Fibroblast of skin of left quadriceps (primary cell): Measurements from ENCODE around the gene ZNF746.

Experiments
- DNase-seq, 2 experiments: peaks; one replicate each; pipeline ENCODE4 v3.0.0-alpha.2; 2013; ENCODE audit warnings: low read depth in 2 of 2

Gene ZNF746

DNA sequence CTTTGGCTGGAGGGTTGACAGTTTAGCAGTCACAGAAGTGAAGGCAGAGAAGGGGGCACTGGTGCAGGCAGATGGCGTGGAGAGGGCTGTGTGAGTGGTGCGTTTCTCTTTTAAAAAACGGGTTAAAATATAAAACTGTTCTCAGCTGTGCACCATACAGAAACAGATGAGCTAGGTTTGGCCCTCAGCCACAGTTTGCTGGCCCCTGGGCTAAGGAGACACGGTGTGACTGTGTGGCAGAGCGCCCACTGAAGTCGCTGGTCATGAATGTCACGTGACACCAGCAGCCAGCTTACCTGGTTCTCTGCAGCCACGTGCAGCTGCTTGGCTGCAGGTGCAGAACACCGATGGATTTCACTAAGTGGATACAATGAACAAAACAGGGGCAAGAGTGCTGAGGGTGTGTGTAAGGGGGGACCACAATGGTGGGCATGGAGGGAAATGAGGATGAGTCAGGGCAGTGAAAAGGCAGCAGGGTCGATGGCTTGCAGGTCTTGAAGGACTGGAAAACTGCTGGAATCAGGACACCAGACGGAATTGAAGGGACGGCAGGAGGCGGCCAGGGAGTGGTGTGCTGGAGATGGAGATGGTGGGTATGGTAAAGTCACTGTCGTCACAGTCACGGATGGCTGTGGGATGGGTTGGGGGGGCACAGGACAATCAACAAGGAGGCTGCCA lies 7.4 kb downstream of the ZNF746 start:
- no peak for DNase-seq

DNA sequence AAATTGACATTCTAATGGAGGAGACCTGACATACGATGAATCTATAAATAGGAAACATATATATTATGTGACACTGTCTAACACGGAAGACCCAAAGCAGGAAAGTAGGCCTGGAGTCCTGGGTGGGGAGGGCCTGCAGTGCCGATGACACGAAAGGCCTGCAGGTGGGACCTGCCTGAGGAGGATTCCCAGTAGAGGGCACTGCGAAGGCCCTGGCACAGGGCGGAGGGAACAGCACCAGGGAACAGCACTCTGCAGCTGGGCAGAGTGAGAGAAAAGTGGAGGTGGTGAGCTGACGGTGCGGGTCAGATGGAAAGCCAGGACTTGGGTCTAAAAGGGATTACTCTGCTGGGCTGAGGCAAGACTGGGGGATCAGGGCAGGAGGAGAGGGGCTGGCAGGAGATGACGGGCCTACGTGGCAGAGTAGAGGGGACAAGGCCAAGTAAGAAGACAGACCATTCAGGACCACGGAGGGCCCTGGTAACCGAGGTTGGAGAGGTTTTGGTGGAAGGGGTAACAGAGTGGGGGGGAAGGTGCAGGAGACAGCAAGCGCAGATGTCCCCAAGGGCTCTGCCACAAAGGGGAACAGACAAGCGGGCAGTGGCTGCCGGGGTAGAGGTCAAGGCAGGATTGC lies 8.1 kb downstream of the ZNF746 start:
- no peak for DNase-seq

DNA sequence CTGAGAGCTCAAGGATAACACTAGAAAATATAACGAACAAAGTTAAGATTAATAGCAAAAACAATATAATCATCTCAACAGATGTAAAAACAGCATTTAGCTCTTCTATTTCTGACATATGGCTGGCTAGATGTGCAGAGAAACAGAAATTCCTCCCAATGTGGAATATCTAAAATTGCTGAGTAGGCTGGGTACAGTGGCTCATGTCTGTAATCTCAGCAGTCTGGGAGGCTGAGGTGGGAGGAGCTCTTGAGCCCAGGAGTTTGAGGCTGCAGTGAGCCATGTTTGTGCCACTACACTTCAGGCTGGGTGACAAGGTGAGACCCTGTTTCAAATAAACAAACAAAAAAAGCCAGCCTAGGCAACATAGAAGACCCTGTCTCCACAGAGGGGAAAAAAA lies 18.0 kb downstream of the ZNF746 start:
- no peak for DNase-seq

DNA sequence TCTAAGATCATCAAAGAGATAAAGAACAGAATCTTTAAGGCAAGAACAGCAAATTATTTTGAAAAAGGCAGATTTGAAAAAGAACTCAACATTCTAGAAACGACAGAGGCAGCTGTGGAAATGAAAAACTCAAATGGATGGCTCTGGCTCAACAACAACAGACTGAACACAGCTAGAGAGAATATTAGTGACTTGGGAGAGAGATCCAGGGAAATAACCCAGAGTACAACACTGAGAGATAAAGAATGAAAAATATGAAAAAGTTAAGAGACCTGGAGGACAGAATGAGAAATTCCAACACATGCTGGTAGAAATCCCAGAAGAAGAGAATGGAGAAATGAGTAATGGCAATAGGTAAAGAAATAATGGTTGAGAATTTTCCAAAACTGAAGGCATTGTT lies 18.9 kb downstream of the ZNF746 start:
- DNase-seq = no peak

DNA sequence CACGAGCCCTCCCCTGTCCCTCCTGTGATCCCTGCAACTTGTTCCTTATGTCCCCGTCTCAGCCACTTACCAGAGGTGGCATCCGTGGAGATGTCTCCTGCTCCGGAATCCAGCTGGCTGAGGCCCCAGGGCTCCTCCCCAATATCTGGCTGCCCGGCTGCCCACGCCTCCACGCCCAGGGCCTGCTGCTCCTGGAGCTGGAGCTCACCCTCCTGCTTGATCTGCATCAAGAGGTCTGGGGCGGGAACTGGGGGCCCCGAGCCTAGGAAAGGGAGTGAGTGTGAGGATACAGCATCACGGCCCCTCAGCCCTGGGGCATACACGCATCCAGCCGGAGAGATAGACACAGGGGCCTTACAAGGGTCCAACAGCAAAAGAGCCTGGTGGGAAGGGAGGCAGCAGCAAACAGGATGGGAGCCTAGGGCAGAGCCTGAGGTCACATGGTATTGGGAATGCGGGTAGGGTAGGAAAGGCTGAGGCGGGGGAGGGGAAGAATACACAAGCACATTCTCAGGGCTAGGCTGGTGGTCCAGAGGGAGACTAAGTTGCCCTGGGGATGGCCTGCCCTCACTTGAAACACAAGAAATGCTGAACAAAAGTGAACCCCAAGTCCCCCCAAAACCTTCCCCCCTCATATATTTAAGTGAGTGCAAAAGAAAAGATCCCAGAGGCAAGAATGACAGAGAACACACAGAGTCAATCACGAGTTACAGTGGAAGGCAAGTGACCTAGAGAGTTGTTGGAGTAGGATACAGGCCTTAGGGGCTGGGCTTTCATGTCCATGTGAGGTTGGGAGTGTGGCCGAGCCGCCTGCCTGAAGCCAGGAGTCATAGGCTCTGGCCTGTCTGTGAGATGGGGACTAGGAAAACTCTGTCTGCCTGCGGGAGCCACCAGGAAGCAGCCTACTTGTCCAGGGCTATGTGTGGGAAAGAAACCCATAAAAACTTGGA lies 19.8 kb downstream of the ZNF746 start:
- DNase-seq = no peak

DNA sequence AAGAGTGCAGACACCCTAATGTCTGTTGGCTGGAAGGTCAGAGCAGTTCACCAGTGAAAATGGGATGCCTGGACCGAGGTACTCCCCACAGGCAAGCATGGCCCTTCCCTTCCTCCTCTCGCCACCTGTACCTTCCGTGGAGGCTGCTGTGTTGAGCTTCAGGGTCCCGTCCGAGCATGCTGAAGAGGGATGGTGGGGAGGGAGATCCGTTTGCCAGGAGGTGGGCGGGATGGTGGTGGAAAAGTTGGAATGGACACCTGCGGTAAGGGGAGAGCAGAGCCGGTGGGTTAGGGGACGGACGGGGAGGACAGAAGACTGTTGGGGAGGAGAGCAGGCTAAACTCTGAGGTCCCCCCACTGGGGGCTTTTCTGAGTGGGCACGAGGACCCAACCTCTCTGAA lies 20.8 kb downstream of the ZNF746 start:
- DNase-seq = no peak

DNA sequence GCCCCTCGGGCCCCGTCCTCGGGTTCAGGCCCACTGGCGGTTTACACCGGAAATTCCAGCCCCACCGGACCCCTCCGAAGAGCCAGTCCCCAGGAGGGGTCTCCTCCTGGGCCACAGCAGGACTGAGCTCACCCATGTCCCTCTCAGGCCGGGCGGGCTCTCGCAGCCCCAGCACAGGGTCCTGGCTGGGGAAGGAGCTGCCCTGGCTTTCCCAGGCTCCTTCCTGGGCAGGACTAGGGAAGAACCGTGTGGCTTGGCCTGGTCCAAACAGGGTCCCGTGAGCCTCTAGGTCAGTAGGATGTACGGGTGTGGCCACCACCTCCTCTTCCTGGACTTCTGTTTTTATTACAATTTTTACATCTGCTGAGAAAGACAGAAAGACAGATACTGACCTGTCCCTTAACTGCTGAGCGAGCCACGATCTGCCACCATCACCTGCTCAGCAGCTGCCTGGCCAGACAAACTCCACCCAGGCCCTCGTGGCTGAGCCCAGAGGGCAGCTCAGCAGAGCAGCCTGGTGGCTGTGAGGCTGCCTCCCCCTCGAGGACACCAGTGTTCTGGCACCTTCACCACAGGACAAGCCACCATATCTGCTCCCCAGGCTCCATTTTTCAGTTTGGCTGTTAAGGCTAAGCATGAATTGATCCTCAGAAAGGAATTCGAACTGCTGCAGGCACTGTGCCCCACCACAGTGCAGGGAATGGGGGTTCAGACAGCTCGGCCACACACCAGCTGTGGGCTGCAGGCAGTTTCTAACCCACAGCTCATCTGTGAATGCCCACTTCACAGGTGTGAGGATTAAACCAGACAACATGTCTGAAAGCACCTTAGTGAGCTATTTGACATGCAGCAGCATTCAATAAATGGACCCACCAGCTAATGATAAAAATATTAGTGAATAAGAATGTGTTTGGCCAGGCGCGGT lies 22.2 kb downstream of the ZNF746 start:
- no peak for DNase-seq

DNA sequence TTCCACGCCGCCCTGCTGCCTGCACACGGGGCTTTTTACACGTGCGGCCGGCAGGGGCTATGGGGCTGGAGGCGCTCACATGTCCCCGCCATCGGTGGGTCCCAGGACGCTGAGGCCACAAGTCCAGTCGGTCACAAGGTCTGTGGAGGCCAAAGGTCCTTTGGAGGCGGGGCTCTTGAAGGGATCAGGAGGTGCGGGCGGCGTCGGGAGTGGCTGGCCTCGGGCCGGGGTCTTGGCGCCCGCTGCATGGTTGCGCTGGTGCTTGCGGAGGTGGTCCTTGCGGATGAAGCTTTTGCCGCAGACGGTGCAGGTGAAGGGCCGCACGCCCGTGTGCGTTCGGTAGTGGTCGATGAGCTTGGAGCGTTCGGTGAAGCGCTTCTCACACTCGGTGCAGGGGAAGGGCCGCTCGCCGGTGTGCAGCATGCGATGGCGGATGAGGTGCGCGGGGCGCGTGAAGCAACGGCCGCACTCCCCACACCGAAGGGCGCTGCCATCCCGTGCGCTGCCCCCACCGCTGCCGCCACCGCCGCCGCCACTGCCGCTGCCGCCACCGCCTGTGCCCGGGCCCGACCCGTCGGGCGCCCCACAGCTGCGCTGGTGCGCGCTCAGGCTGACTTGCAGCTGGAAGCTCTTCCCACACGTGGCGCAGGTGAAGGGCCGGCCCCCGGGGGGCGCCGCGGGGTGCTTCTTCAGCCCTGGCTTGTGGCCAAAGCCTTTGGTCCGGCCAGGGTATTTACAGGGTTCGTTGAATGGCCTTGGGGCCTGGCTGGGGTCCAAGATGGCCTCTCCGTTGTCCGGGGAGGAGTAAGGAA lies 23.1 kb downstream of the ZNF746 start:
- no peak for DNase-seq

DNA sequence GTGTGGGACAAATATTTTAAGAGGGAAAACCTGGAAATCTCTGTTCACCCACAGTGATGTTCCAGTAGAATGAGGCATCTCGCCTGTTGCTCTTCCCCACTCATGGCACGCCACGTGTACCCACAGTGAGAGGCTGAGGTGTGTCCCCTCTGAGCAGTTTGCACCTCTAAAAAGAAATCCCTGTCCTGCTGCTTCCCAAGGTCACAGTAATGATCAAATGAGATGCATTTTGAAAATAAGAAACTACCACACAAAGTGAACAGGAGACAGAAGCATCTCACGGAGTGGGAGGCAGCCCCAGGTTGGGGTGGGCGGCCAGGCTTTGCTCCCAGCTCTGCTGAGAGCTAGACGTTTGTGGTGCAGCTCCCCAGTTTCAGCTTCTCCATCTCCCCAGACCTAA lies 24.4 kb downstream of the ZNF746 start:
- no peak for DNase-seq

DNA sequence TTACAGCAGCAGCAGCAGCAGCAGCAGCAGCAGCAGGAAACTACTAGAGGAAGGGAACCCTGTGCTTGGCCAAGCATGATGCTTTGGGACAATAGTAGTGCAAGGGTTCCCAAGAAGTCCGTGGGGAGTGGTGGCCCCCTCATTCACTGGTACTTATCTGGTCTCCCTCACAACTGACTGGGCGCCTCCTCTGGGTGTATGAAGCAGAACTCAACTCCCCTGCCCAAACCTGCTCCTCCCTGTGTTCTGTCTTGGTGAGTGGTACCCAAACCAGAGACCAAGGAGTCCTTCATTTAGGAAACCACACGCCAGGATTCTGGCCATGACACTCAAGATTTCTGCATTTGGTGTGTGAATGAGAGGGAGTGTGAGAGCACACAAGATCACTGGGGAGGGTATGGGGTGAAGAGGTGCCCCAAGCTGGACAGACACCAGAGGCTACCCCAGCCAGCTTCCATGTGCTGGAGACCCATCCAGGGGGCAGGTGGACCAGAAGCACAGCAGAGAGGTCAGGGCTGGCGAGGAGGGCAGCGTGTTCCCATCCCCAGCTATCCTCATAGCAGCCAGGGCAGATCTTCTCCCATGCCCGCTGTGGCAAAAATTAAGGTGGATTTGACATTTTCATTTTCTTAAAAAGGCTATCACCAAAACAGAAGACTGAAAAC lies 26.2 kb downstream of the ZNF746 start:
- DNase-seq = no peak

DNA sequence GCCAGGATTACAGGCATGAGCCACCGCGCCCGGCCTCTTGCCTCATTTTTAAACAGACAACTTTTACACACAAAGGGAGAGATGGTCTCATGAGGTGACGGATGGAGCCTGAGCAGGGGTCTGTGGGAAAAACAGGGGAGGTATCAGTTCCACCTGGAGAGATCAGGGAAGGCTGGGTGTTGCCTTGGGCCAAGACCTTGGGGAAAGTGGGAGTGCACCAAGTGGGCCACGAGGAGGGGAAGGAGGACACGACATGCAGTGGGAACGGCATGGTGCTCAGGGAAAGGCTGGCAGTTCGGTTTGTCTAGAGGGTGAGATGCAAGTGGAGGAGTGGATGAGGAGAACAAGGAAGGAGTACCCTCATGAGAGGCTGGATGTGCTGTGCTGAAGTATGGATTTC lies 27.8 kb downstream of the ZNF746 start:
- no peak for DNase-seq

DNA sequence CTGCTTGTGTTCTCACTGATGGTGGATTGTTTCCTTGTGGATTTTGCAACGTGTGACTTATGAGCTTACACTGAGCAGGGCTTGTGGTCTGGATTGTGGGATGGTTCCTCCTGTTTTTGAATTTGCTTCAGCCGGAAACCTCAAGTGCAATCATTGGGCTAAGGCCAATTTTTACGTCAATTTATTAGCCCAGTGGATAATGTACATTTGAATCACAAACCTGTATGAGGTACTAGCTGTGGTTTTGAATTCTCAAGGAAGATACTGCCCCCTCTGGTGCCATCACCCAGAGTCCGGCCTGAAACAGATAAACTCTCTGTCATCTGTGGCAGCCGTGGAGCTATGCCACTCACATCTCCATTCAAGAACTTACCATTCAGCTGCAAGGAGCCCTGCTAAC lies 29.4 kb downstream of the ZNF746 start:
- no peak for DNase-seq

DNA sequence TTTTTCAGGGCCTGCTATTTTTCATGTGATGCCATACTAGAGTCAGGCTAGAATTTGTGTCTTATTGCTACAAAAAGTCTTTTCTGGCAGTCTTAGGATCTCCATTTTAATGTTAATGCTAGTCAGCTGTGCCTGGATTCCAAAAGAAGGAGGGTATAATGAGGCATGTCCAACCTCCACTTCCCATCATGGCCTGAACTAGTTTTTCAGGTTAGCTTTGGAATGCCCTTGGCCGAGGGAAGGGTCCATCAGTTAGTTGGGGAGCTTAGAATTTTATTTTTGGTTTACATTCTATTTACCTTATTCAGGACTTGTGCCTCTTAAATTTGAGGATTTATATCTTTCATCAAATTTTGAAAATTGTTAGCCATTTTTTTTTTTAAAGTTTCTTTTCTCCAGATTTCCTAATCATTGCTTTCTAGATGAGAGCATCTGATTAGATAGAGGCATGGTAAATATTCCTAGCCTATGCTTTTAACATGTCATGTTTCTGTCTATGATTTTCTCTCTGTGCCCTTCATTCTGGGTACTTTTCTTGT lies 30.2 kb downstream of the ZNF746 start:
- DNase-seq = no peak

DNA sequence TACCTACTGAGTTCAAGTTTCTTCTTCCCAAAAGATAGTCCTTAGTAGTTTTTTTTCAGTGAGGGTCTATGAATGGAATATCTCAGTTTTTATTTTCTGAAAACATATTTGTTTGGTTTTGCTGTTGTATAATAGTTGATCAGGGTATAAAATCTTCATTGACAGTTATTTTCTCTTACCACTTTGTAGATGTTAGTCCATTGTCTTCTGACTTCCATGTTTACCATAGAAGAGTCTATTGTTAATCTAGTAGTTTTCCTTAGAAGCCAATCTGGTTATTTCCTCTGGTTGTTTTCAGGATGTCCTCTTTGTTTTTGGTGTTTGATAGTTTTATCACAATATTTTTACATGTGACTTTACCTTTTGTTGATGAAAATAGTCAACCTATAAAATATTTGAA lies 31.2 kb downstream of the ZNF746 start:
- DNase-seq = no peak

DNA sequence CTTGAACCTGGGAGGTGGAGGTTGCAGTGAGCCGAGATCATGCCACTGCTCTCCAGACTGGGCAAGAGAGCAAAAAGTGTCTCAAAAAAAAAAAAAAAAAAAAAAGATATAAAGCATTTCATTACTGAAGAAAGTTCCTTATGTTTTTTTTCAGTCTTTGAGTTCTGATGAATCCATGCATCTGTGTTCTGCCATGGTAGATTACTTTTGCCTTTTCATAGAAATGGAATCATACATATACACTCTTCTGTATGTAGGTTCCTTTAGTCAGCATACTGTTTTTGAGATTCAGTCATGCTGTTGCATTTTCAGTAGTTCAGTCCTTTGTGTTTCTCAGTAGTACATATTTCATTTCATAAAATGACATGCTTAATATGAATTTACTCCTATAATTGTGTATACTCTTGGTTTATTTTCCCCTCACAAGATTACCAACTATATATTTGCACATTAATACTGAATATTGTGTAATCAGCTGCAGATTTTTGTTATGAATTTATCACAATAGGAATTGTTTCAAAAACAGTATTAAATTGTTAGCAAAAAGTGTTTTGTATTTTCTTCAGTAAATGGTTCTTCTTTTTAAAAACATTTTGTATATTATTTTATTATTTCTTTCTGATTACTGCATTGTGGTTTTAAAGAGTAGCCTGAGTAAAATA lies 34.0 kb downstream of the ZNF746 start:
- DNase-seq = no peak

DNA sequence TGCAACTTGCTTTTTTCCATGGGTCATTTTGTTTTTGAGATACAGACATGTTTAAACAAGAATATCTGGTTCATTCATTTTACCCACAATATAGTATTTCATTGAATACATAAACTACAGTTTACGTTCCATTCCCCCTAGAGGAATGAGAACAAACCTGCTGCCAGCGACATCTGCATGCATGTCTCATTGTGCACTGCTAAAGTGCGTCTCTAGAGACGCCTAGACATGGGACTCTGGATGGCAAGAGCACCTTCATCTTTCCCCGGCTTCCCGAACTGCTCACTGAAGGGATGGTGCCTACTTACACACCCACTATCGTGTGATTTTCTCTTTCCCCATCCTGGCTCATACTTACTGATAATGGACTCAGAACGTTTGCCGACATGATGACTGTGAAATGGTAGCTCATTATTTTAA lies 35.5 kb downstream of the ZNF746 start:
- no peak for DNase-seq

DNA sequence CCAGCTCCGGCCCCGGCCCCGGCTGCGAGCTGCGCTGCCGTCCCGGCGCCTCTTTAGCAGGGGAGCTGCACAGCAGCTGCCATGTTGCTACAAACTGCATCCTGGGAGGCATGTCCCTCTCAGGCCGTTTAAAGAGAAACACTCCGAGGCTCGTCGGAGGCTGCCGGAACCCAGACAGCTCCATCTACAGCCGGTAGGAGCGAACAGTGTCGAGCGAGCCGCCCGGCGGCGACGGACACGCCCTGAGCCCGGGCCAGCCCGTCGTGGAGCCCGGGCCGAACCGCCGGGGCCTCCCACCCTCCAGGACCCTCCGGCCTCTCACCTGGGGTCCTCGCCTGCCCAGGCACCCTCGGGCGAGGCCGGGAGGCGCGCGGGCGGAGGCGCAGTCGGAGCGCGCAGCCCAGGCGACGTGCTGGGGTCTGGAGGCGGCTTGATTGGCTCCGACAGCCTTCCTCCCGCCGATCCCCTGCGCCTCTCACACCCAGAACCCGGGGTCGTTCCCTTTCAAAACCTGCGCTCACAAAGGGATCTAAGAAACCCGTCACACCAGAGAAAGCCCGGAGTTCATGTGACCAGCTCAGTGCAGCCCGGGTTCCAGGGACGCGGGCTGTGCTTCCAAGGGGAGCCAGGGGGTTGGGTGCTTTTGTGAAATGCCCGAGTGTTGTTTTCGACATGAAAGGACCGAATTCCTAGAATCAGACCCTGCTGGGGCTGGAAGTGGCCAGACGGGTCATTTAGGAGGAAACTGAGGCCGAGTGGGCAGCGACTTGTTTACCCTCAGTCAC lies 36.9 kb downstream of the ZNF746 start, which contains the start of gene ZNF777:
TSS of gene ZNF777 (minus strand) at position 570 of the 785 bp plus-strand sequence. CDS start 5,040 bp downstream, outside the sequence.
- DNase-seq = peak; percentile 65 to 72
